A673 (cell line): ENCODE measurements around the gene GPLD1.

Experiments
- CTCF ChIP-seq: fragments of 300-800, 200-600 bp; sonication (generic); conservative IDR thresholded peaks from 2 replicates; pipeline ENCODE4 v1.5.1; 2017; ENCODE audit warnings: low read depth, mild to moderate bottlenecking, antibody characterized with exemption, low read length, moderate library complexity, mixed read lengths
- EZH2 ChIP-seq: fragments of 200-600 bp; sonication (generic); IDR thresholded peaks from 2 replicates; pipeline ENCODE4 v1.6.1; 2017; ENCODE audit warnings: borderline replicate concordance, low read depth, mild to moderate bottlenecking, mixed read lengths, antibody characterized with exemption, low read length; ENCODE audit not compliant: poor library complexity, severe bottlenecking

GRCh38 chr6:24537771-24538385 is 48.5 kb upstream of the GPLD1 start:
- TF ChIP-seq CTCF (no peak), EZH2 (no peak)
